NCI-H2196 (cell line): Measurements from ENCODE around the gene GLB1L2.

Experiments used
- DNase-seq: peaks from one replicate; lab custom pipeline; 2025; ENCODE audit not compliant: unreplicated experiment; lab: John Stamatoyannopoulos, UW

GLB1L2 gene

DNA sequence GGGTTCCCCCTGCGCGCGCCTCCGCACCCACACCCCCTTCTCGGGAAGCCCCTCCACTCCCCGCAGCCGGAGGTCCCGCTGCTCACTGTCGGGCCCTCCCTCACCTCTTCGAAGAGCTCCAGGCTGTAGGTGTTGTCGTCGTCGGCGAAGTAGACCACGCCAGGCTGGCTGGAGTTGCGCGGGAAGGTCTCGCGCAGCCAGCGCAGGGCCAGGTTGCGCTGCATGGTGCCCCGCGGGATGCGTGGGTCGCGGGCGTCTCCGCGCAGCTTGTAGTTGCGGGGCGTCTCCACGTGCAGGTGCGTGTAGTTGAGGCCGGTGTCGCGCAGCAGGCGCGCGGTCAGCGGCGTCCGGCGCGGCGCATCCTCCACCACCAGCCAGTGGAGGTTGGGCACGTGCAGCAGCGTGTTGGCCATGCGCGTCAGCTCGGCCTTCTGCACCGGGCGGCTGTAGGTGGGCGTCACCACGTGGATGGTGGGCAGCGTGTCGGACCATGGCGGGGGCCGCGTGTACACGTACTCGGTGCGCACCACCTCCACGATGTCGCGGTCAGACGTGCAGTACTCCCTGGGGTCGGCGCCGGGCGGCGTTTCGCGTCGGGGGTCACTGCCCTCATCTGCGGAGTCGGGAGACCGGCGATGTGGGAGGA lies 51.9 kb downstream of the GLB1L2 start:
- DNase-seq, result no peak

GRCh38 chr11:134384406-134384805 lies 52.6 kb downstream of the GLB1L2 start:
- DNase-seq, result no peak

DNA sequence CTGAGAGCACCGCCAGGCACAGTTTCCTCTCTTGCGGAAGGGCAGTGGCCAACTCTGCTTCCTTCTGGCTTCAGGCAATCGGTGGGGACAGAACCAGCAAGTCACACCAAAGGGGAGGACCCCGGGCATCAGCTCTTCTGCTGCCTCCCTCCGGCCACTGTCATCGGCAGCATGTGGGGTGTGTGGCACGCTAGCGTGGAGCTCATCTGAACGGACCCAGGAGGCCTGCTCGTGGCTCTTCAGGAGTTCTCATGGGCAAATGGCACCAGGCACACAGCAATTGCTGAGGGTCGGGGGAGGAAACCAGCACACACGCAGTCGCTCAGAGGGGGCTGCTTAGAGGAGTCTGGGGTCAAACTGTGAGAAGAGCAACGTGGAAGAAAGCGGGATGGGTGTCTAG lies 53.4 kb downstream of the GLB1L2 start:
- no peak for DNase-seq

DNA sequence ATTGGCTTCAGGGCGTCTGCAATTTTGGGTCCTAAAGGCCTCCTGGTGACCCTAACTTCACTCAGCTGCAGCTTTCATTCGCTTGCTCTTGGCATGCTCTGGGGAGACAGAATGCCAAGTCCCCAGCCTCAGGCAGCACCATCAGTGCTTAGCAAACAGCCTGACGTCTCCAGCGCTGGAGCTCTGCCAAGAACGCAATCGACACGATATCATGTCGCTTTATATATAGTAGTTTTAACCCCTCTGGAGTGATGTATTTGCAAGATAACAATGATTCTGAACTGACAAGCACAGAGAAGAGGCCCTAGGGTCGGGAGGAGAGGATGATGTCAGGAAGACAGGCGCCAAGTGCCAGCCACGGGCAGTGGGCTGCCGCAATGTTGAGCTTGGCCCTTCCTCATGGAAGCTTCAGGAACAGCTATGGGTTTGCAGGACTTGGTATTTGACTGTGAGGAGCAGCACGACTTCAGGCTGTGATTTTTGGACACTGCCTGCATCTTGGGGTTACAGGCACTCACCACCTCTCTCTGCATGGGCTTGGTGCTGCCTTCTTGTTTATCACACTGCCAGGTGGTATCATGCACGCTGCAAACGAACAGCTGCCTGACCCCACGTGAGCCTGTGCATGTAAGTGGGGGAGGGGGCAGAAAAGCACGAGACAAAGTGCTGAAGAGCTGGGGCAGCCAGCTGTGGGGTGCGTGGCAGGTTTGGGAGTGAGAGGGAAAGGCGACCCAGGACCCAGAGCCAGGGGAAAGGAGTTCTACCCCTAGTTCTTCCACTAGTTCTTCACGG lies 54.2 kb downstream of the GLB1L2 start:
- peak; percentile 88 for DNase-seq

DNA sequence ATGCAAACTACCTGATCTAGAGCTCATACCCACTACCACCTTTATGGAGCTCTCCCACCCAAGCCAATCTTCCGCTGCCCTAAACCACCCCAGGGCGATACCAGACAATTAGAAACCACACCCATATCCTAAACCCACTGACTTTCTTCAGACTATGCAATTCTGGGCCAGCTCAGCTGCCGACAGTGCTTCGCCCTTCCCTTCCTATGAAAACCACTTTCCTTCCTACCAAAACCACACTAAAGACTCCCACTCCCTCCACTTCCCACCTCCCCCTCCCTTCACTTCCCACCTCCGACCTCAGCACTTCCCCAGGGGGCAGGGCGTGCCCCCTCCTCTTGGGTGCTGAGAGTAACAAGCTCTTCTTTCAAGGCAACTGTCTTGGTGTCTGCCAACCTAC lies 55.2 kb downstream of the GLB1L2 start:
- no peak for DNase-seq

- DNase-seq, result no peak
Observed at GRCh38 chr11:134387501-134387900, 55.7 kb downstream of the GLB1L2 start.

GRCh38 chr11:134388590-134388989 lies 56.8 kb downstream of the GLB1L2 start:
- DNase-seq, result no peak

DNA sequence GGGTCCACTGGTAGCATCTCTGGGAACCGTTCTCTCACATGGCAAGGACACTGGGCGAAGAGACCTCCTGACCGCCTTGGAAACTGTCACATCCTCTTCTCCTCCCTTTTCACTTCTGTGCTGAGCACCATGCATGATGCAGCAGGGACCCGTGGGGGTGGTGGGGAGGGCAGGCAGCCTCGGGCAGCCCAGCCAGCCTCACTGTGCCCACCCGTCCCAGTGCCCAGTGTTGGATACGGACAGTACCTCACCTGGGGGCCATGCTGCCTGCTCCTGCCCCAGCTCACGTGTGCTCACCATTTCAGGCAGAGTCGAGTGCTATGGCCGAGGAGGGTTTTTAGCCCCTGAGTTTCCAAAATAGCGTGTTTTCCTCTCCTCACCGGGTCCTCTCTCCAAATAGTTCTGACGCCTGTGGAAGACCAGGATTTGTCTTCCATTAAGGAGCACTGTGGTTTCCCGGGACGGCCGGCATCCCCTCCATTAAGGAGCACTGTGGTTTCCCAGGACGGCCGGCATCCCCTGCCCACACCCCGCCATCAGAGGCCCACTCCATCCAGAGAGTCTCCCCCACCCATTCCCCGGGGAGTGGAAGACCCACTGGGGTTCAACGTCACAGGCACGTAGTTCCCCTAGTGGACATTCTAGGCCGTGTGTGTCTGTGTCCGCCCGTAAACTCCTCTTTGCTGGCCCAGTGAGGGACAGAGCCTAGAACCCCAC lies 57.8 kb downstream of the GLB1L2 start:
- DNase-seq, result no peak

DNA sequence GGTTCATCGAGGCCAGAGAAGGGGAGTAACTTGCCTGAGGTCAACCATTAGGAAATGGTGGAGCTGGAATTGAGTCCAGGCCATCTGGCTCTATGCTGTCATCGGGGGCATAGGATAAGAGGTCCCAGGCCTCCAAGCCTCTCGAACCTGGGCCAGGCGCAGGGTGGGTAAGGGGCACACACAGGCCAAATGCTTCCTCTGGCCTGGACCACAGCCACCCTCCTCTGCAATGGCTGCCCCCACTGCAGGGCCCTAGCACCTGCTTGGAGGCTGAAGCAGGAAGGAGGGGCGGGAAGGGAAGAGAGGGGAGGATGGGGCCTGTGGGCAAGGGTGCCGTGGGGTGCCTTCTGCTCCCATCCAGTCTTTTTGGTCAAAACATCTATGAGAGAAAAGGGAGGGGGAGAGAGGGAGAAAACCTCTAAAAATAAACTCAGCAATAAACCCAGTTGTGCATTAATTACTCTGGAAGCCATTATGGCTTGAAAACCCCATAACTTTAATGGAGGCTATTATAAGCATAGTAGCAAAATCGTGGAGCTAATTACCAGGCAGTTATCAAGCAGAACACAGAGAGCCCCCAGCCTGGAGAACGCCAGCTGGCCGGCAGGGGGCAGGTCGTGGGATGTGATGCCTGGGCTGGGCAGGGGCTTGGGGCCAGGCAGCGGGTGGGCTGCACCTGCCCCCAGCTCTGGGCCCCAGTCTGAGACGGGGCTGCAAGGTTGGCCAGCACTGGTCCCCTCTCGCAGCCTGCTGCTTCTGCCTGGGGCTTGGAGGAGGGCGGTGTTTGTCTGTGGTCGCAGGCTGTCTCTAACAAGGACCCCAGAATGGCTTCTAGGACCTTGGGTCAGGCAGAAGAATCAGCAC lies 59.1 kb downstream of the GLB1L2 start:
- DNase-seq, result no peak

GRCh38 chr11:134391656-134392055 lies 59.9 kb downstream of the GLB1L2 start:
- no peak for DNase-seq

DNA sequence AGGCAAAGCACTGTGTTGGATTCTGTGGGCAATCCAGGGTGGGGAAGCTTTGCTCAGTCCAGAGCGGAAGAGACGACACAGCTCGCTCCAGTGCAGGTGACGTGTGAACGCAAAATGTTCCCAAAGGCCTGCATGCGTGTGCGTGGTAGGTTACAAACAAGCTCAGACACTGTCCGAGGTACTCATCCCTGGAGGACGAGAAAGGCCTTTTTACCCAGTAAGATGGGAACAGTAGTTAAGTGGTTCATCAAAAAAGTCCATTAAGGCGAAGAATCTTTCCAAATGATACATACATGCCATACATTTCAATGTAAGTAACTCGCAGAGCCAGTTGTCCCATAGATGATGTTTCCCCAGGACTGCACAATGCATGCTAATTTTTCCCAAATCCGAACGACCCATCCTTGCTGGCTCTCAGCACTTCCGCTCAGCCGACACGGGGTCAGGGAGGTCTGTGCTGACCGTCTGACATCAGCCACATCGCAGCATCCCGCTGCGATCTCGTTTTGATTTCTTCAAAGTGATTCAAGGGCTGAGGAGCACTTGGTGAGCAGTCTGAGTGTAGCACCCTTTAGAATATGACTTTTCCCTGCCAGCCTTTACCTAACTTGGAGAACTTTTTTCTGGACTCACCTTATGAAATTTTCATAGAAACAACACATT lies 61.3 kb downstream of the GLB1L2 start:
- DNase-seq, result no peak

DNA sequence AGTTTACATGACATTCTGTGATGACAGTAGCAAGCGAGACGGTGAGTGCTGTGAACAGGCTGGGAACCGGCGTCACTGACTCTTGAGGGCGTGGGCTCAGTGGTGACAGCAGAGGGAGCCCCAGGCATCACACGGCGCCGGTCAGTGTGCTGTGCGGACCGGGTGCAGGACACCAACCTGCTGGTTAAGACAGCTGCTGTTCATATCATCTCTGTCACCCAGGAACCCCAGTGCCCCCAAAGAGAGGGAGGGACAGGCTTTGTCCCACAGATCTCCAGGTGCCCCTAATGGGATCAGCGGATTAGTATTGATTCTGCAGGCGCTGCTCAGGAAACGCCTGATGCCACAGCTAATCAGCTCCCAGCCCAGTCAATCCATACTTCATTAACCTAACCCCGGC lies 61.9 kb downstream of the GLB1L2 start:
- no peak for DNase-seq

- no peak for DNase-seq
Observed at GRCh38 chr11:134394311-134394710, 62.5 kb downstream of the GLB1L2 start.

- no peak for DNase-seq
Observed at GRCh38 chr11:134395002-134395401, 63.2 kb downstream of the GLB1L2 start.

DNA sequence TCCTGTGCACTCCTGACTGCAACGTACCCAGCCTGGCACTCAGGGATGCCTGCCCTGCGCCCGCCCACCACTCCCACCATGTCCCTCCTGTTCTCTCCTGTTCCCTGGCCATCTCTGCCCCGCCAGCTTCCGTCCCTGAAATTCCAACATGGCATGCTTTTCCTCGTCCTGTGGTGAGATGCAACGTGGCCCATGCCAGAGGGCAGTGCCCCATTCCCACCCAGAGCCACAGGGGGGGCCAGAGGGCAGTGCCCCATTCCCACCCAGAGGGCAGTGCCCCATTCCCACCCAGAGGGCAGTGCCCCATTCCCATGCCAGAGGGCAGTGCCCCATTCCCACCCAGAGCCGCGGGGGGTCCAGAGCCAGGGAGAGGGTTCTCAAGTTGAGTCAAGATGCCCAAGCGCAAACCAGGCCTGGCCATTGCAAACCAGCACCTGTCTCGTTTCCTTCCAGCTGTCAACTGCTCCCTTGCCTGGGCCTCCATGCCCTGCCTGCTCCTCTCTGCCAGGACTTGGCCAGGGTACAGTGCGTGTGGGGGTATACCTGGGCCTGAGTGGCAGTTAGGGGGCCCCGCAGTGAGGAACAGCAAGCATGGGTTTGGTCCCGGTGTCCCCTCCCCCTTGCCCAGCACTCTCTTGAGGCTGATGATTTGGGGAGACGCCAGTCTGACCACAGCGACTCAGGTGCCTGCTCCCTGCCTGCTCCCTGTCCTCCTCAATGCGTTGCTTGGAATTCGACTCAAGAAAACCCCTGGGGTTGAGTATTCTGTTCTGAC lies 65.7 kb downstream of the GLB1L2 start:
- DNase-seq, result no peak

- DNase-seq, result no peak
Observed at GRCh38 chr11:134398079-134398444, 66.3 kb downstream of the GLB1L2 start.

GRCh38 chr11:134398644-134399292 lies 67.0 kb downstream of the GLB1L2 start:
- DNase-seq, result no peak

DNA sequence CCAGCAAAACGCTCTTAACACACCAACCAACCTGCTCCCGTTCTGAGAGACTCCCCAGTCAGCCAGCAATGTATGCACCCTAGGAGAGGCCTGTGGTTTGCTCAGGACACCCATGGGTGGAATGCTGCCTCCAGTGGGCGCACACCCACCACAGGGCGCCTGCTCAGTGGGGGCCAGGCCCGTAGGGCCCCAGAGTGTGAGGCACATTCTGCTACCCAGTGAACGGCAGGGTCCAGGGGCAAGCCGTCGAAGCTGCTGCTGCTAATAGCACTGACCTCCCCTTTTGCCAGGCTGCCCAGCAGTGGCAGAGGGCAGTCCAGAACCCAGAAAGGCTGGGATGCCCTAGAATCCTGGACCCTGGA lies 67.5 kb downstream of the GLB1L2 start:
- no peak for DNase-seq

DNA sequence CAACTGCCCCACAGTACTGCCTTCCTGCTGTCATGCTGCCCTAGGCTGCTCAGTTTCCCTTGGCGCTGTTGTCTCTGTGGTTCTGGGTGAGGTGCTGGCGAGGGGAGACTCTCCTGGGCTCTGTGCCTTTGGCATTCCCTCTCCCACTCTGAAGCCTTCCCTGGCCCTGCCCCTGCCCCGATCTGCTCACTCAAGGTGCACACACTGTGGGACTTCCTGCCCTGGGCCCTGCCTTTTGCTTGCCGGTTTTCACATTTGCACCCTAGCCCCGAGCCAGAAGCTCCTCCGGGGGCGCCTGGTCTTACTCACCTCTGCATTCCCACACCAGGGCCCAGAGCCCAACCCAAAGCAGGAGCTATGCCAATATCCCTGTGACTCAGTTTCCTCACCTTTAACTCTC lies 68.2 kb downstream of the GLB1L2 start:
- no peak for DNase-seq
